Adrenal gland (tissue), 5 donors: ENCODE results near the gene EXOC4.

Experiments
- POLR2A ChIP-seq, 2 donors: fragments of 450-650 bp; IDR thresholded peaks; one replicate each; pipeline ENCODE4 v1.6.1; 2017; ENCODE audit warnings: antibody characterized with exemption in 2 of 2, mild to moderate bottlenecking in 2 of 2, moderate library complexity in 1 of 2
- TF ChIP-seq, protein P1 (sequence below), 6 experiments: fragments of 450-650 bp in 4 of 6; fragments of 200-600 bp in 2 of 6; sonication (generic) in 1 of 6; IDR thresholded peaks; 1 replicate in 5 of 6; 2 replicates in 1 of 6; pipeline versions ENCODE4 v1.5.1 to v1.8.0; 2016 to 2021; ENCODE audit warnings: antibody characterized with exemption in 6 of 6, mild to moderate bottlenecking in 2 of 6, moderate library complexity in 1 of 6
- donor health status: DM: no; HTN: no; CAD: no.

DNA sequence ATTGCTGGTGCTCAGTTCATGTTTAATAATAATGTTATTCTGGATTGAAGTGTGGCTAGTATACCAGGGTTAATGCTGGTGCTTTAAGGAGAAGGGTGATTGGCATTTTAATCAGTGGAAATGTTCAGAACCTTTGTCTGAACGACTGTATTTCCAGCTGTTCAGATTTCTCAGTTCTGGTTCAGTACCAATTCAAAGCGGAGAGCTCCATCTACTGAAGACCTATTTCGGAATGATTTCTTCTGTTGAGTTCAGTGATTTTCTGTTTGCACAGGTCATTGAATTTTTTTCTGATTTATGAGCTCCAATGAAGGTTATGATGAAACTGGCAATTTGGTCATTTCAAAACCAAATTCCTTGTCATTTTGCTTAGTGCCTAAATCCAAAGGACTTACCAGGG is 160.1 kb downstream of the EXOC4 start:
- TF ChIP-seq, protein P1, sequence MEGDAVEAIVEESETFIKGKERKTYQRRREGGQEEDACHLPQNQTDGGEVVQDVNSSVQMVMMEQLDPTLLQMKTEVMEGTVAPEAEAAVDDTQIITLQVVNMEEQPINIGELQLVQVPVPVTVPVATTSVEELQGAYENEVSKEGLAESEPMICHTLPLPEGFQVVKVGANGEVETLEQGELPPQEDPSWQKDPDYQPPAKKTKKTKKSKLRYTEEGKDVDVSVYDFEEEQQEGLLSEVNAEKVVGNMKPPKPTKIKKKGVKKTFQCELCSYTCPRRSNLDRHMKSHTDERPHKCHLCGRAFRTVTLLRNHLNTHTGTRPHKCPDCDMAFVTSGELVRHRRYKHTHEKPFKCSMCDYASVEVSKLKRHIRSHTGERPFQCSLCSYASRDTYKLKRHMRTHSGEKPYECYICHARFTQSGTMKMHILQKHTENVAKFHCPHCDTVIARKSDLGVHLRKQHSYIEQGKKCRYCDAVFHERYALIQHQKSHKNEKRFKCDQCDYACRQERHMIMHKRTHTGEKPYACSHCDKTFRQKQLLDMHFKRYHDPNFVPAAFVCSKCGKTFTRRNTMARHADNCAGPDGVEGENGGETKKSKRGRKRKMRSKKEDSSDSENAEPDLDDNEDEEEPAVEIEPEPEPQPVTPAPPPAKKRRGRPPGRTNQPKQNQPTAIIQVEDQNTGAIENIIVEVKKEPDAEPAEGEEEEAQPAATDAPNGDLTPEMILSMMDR (IDR thresholded peaks at IDR 0.05) = no peak
- TF ChIP-seq POLR2A (IDR thresholded peaks at IDR 0.05) = no peak
